Gastrocnemius medialis (tissue), 4 donors: ENCODE results near the gene PCDH1. TPM values are rescaled to one million over a fixed set of nuclear protein-coding genes. Genes with fewer than 3 reads are reported as not detected.

Experiments used
- ATAC-seq, 2 donors: fragments of 150-250 bp; one replicate each; pipeline ENCODE4 v1.9.1; 2016
- DNase-seq, 2 donors: peaks; one replicate each; pipeline ENCODE4 v3.0.0-alpha.2; 2019
- H3K27ac ChIP-seq, 4 donors: fragments of 200-600 bp; sonication (generic); 1 replicate in 1 of 4; 2 replicates in 3 of 4; pipeline ENCODE4 v1.5.1; 2016 to 2018; ENCODE audit warnings: mild to moderate bottlenecking in 2 of 4, moderate library complexity in 1 of 4
- H3K27me3 ChIP-seq, 3 donors: fragments of 200-600 bp; sonication (generic) in 2 of 3; 1 replicate in 1 of 3; 2 replicates in 2 of 3; pipeline versions ENCODE4 v1.5.1 to v1.6.0; 2016 to 2019; ENCODE audit warnings: mild to moderate bottlenecking in 1 of 3, moderate library complexity in 1 of 3
- H3K36me3 ChIP-seq, 2 donors: fragments of 200-600 bp; sonication (generic) in 1 of 2; one replicate each; pipeline ENCODE4 v1.5.1; 2017 to 2018
- H3K4me1 ChIP-seq, 2 donors: fragments of 200-600 bp; sonication (generic) in 1 of 2; one replicate each; pipeline ENCODE4 v1.5.1; 2016 to 2017; ENCODE audit warnings: mild to moderate bottlenecking in 2 of 2
- H3K4me3 ChIP-seq, 4 donors: fragments of 200-600 bp; sonication (generic) in 3 of 4; 1 replicate in 1 of 4; 2 replicates in 3 of 4; pipeline ENCODE4 v1.5.1; 2016 to 2019; ENCODE audit warnings: mild to moderate bottlenecking in 2 of 4
- H3K9me3 ChIP-seq, 3 donors: fragments of 200-600 bp; sonication (generic) in 2 of 3; 1 replicate in 1 of 3; 2 replicates in 2 of 3; pipeline ENCODE4 v1.5.1; 2016 to 2019
- POLR2A ChIP-seq, 2 donors: fragments of 450-650 bp; IDR thresholded peaks; one replicate each; pipeline ENCODE4 v1.6.1; 2017; ENCODE audit warnings: antibody characterized with exemption in 2 of 2, mild to moderate bottlenecking in 2 of 2, moderate library complexity in 2 of 2
- in situ Hi-C, 4 donors: fragments of 200-750 bp; cut with MboI; loops; one replicate each; pipeline versions ENCODE4 v1.15.0 to v1.8.0; 2017; ENCODE audit warnings: low sequenced_read_pairs in 4 of 4
- intact Hi-C: fragments of 100-400 bp; cut with DNase I; formaldehyde crosslinking; loops from one replicate; pipeline ENCODE4 v1.15.1; 2023; ENCODE audit warnings: low total_unique reads
- total RNA-seq, 4 donors: library from RNA; depleted of rRNA; stranded (reverse); fragments of >200 nt; gene quantifications; one replicate each; pipeline versions ENCODE4 v1.1.0 to v1.2.3, GENCODE V29; 2016
- TF ChIP-seq, protein P1 (sequence below), 5 experiments: fragments of 450-650 bp in 3 of 5; fragments of 200-600 bp in 2 of 5; sonication (generic) in 2 of 5; IDR thresholded peaks in 4 of 5; conservative IDR thresholded peaks in 1 of 5; 1 replicate in 4 of 5; 2 replicates in 1 of 5; pipeline ENCODE4 v1.5.1; 2016 to 2019; ENCODE audit warnings: antibody characterized with exemption in 5 of 5, mild to moderate bottlenecking in 3 of 5, moderate library complexity in 3 of 5

Gene PCDH1
- total RNA-seq, 4 donors from 2014 or later, result 15.9 to 20.8 (median 18.1) TPM

DNA sequence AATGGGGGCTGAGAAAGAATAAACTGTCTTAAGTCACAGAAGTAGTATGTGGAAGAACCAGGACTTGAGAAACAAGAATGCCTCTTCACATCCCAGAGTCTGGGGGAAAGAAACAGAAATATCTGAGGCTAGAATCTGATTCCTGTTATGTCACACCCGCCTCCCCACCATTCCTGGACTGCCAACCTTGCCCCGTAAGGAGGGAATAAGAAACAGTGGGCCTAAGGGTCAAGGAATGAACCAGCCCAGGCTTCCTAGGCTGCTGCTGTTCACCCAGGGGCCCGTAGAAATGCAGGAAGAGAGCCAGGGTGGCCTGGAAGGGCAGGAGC lies 4.3 kb downstream of the PCDH1 start:
- H3K27ac ChIP-seq, result peak overlapping the region in 3 of 4 donors; percentile 74 to 75 (median 74)
- intact Hi-C loops, result no loop called here

DNA sequence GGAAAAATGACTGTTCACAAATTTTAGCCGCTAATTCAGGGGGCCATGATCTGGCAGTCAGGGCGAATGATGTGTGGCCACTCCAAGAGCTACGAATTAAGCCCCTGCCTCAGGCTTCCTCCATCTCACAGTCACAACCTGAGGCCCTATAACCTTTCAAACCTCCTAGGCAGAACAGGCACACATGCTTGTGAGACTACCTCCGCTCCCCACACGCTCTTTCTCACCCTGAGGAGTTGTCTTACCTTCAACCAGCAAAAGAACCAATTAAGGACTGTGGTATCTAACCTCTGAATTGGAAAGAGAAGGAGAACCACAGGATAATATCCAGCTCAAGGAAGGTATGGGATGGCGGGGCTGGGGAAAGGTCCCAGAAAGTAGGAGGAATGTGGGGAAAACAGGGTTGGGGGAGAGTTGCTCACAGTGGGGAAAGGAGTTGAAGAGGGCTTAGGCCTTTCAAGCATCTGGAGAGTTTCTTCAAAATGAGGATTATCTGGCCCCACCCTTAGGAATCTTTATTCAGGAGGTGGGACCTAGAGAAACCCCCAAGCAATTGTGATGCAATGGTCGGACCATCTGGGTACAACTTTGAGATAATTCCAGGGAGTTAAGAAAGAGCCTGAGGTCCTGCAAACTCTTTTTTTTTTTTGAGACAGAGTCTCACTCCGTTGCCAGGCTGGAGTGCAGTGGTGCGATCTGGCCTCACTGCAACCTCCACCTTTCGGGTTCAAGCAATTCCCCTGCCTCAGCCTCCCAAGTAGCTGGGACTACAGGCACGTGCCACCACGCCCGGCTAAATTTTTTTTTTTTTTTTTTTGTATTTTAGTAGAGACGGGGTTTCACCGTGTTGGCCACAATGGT lies 5.5 kb downstream of the PCDH1 start:
- Histone ChIP-seq H3K9me3 (no peaks in the 10 kb centered on the region), H3K36me3 (no peaks in the 10 kb centered on the region), H3K4me3 (no peak overlapping the region), H3K27me3 (peaks cover 30 to 57% (median 35%) of the 10 kb centered on the region in 3 donors), H3K4me1 (peaks cover 17 to 25% of the 10 kb centered on the region in 2 donors), H3K27ac (no peak overlapping the region)
- intact Hi-C loops (no loop called here), in situ Hi-C loops (no loop called here)
- no peak for ATAC-seq
- TF ChIP-seq POLR2A (IDR thresholded peaks at IDR 0.05), result no peak
- TF ChIP-seq, protein P1, sequence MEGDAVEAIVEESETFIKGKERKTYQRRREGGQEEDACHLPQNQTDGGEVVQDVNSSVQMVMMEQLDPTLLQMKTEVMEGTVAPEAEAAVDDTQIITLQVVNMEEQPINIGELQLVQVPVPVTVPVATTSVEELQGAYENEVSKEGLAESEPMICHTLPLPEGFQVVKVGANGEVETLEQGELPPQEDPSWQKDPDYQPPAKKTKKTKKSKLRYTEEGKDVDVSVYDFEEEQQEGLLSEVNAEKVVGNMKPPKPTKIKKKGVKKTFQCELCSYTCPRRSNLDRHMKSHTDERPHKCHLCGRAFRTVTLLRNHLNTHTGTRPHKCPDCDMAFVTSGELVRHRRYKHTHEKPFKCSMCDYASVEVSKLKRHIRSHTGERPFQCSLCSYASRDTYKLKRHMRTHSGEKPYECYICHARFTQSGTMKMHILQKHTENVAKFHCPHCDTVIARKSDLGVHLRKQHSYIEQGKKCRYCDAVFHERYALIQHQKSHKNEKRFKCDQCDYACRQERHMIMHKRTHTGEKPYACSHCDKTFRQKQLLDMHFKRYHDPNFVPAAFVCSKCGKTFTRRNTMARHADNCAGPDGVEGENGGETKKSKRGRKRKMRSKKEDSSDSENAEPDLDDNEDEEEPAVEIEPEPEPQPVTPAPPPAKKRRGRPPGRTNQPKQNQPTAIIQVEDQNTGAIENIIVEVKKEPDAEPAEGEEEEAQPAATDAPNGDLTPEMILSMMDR (IDR thresholded peaks at IDR 0.05 in 4 of 5, conservative IDR thresholded peaks at IDR 0.05 in 1 of 5), result no peak
- no peak for DNase-seq

More for the DNA sequence above, 4.3 kb downstream of the PCDH1 start:
- peaks cover 30 to 57% (median 35%) of the 10 kb centered on the region in 3 donors for H3K27me3 ChIP-seq
- no peak for ATAC-seq
- peaks cover 17 to 30% of the 10 kb centered on the region in 2 donors for H3K4me1 ChIP-seq
- TF ChIP-seq POLR2A (IDR thresholded peaks at IDR 0.05), result no peak
- TF ChIP-seq, protein P1 (IDR thresholded peaks at IDR 0.05 in 4 of 5, conservative IDR thresholded peaks at IDR 0.05 in 1 of 5), result no peak
- no peaks in the 10 kb centered on the region for H3K9me3 ChIP-seq
- peak overlapping the region in 3 of 4 donors; percentile 66 to 85 (median 78) for H3K4me3 ChIP-seq
- DNase-seq, result no peak
- in situ Hi-C loops, result no loop called here
- no peaks in the 10 kb centered on the region for H3K36me3 ChIP-seq

DNA sequence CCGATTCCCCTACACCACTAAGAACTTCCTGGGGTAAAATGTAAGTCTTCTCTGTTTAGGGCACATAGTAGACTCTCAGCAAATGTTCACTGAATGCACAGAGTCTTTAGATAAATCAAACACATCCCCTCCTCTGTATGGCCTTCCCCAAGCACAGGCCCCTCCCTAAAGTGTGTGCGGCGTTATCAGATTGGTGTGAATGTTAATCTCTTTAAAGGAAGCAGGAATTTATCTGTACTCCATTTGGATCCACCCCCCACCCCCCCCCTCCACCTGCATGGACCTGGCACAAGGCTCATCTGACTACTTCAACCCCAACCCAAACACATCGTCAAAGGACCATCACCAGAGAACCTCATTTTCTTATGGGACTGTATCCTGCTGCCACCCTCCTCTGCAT lies 6.3 kb downstream of the PCDH1 start:
- Histone ChIP-seq H3K4me1 (peaks cover 9 to 17% of the 10 kb centered on the region in 2 donors), H3K4me3 (no peak overlapping the region), H3K36me3 (no peaks in the 10 kb centered on the region), H3K27me3 (peaks cover 22 to 48% (median 28%) of the 10 kb centered on the region in 3 donors), H3K27ac (no peak overlapping the region), H3K9me3 (no peaks in the 10 kb centered on the region)
- in situ Hi-C loops, result no loop called here
- ATAC-seq (no peak), DNase-seq (no peak)
- TF ChIP-seq, protein P1 (IDR thresholded peaks at IDR 0.05 in 4 of 5, conservative IDR thresholded peaks at IDR 0.05 in 1 of 5), result no peak
- no peak for TF ChIP-seq POLR2A (IDR thresholded peaks at IDR 0.05)
- intact Hi-C loops, result no loop called here

DNA sequence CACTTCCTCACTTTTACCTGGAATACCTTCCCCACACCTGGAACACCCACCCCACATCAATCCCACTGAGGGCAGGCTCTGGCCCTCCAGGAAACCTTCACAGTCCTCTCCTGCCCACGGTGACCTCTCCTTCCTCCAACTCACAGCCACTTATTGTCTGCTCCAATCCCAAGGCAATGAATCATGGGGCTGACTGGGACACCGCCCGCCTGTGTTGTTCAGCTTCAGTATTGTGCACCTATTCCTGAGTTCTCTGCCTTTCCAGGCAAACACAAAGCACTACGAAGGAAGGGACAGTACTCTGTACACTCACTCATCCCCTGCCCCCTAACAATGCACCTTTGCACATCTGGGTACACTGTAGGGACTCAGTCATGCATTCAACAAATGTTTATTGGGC lies 7.3 kb downstream of the PCDH1 start:
- no peak for DNase-seq
- H3K4me3 ChIP-seq, result no peak overlapping the region
- no peak for TF ChIP-seq POLR2A (IDR thresholded peaks at IDR 0.05)
- TF ChIP-seq, protein P1 (IDR thresholded peaks at IDR 0.05 in 4 of 5, conservative IDR thresholded peaks at IDR 0.05 in 1 of 5), result no peak
- no peaks in the 10 kb centered on the region for H3K36me3 ChIP-seq
- H3K4me1 ChIP-seq, result peaks cover 2 to 7% of the 10 kb centered on the region in 2 donors
- intact Hi-C loops, result no loop called here
- H3K27me3 ChIP-seq, result peaks cover 12 to 38% (median 18%) of the 10 kb centered on the region in 3 donors
- no peaks in the 10 kb centered on the region for H3K9me3 ChIP-seq
- ATAC-seq, result no peak
- in situ Hi-C loops, result no loop called here
- H3K27ac ChIP-seq, result peak overlapping the region in 1 of 4 donors; percentile 3
